ENCODE measurements around the gene PRLHR.

The PRLHR gene

DNA sequence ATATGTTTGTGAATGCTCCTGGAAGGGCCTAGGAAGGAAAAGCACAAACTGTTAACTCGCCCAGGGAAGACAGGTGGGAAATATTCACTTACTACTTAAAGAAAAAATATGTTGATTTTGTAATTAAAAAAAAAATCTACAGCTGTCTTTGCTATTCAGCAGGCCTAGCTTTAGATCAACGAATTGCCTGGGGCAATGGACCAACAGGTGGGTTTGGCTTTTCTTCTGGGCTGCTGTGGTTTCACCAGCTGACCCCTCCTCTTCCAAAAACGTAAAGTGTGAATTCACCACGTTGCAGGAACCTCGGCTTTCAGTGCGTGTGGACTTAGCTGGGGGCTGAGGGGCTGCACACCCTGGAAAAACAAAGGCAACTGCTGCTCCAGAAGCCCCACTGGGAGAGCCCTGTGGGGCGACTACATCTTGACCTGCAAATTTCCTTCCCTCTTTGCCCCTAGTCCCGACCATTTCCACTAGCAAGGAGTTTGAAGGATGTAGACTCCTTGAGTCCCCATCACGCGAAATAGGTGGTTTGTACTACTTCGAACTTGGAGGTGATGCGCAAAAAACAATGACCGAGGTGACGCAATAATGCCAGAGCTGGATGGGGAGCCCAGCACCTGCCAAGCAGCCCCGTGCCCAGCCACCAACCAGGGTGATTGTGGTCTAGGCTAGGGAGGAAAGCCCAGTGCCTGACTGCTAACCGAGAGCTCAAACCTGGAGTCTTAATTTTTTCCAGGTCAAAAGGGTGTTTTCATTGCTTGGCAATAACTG, 7.4 kb downstream of the PRLHR start:
- DNase-seq (ENCODE audit: low spot score): no peak

GRCh38 chr10:118586911-118587310, 8.5 kb downstream of the PRLHR start:
- no peak for DNase-seq (ENCODE audit: low spot score)

DNA sequence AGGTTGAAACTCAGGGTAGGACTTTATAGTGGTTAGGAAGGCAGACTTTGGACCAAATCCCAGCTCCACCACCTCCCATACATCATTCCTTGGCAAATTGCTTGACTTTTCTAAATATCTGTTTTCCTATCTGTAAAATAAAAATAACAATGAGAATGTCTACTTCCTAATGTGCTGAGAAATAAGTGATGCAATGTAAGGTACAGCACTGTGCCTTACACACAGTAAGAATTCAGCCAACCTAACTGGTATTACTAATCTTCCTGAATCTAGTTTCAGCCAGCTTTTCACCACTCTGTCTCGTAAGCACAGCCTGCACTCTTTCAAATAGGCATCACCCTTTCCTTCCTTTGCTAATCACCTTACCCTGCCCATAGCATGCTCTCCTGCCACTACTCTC, 9.7 kb downstream of the PRLHR start:
- no peak for DNase-seq (ENCODE audit: low spot score)

- DNase-seq (ENCODE audit: low spot score): no peak
These were observed 10.2 kb downstream of the PRLHR start for GRCh38 chr10:118585234-118585633.

GRCh38 chr10:118584181-118584954, 11.1 kb downstream of the PRLHR start:
- no peak for DNase-seq (ENCODE audit: low spot score)

- DNase-seq (ENCODE audit: low spot score): no peak
These were observed 11.8 kb downstream of the PRLHR start for GRCh38 chr10:118583611-118584010.

GRCh38 chr10:118582511-118582910, 12.9 kb downstream of the PRLHR start:
- no peak for DNase-seq (ENCODE audit: low spot score)

GRCh38 chr10:118581340-118581739, 14.1 kb downstream of the PRLHR start:
- DNase-seq (ENCODE audit: low spot score): no peak

DNA sequence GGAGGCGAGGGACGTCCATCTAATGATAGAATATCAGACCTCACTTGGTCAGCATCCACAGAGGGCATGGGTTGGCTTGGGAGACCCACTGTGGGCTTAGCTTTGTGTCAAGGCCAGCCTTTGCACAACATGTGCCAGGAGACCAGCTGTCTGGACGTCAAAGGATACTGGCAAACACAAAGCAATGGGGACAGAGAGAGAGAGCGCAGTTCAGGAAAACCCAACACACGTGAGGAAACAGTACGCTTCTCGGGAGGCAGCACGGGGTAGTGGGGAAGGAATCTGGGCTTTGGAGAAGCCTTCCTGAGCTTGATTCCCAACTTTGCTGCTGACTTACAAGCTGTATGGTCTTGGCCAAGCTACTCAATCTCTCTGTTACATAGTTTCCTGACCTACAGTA, 14.7 kb downstream of the PRLHR start:
- no peak for DNase-seq (ENCODE audit: low spot score)

- DNase-seq (ENCODE audit: low spot score): no peak
These were observed 21.9 kb downstream of the PRLHR start for GRCh38 chr10:118573512-118573911.

GRCh38 chr10:118572256-118573041, 23.0 kb downstream of the PRLHR start:
- DNase-seq (ENCODE audit: low spot score): no peak

GRCh38 chr10:118571123-118571522, 24.3 kb downstream of the PRLHR start:
- DNase-seq (ENCODE audit: low spot score): peak; percentile 55

DNA sequence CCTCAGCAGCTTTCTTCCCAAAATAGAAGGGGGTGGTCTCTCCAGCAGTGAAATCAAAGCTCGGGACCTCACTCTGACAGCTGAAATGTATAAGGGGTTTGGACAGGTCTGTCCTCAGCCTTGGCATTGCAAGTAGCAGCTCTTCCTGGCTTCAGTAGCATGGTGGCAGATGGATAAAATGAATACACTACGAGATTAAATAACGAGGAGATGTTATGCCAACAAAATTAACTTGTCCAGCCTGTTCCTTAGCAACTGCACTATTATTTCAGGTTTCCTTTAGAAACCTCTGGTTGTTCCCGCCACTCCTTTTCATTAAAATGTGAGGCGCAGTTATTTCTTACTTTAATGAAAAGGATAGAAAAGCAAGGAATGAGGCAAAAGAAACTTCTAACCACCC, 24.9 kb downstream of the PRLHR start:
- DNase-seq (ENCODE audit: low spot score): no peak

DNA sequence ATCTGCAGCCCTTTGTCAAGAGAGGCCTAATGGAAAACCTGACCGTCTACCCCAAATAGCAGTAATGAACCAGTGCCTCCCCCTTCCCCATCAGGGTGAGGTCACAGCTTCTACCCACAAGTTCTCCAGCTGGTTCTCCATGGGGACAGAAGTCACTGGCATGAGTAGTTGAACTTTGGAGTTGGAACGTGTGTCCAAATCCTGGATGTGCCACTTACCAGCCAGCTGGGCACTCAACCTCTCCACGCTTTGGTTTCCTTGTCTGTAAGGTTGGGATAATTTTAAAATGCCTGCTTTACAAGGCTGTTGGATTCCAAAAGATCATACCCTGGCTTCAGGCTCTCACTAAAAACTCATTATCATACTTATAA, 25.6 kb downstream of the PRLHR start:
- DNase-seq (ENCODE audit: low spot score): no peak

DNA sequence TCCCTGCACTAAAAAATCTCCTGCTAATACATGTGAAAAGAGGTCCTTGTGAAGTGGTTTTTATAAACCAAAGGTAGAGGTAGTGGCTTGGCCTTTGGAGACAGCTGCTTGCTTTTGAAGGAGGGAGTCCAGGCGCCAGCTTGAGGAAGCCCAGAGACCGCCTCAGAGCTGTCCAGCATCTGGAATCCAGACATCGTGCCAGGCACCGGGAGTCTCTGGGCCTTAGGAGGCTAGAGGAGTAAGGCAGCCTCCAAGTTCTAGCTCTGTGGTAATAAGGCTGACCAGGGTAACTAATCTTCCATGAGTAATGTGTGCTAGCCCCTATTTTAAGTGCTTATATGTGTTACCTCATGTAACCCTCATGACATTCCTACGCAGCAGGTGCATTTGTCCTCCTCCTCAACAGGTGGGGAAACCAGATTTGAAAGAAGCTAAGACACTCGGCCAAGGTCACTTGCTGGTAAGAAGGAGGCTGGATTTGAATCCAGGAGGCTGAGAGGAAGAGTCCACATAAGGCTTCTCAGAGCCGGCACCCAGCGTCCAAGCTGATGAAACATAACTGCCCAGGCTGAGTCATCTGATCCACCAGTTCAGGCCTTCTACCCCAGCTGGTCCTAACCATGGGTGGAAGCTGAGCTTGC, 26.1 kb downstream of the PRLHR start:
- no peak for DNase-seq (ENCODE audit: low spot score)

DNA sequence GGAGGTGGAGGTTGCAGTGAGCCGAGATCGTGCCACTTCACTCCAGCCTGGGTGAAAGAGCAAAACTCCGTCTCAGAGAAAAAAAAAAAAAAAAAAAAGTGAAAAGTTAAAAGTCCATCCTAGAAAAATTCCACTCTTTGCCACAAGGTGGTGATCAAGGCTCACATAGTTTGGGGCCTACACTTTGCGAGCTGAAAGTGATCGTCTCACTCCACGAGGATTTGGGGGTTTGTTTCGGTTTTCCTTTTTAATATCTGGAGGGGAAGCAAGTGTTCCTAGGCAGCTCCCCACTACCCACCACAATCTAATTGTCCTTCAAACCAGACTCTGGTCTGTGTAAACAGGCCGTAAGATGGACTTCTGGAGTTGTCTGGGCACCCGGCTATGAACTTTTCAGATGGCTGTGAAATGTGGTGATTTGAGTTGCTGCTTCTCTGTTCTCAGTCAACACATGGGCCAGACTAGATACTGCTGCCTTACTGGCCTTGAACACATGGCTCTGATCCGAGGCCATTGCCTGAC, 27.1 kb downstream of the PRLHR start:
- DNase-seq (ENCODE audit: low spot score): peak; percentile 16

DNA sequence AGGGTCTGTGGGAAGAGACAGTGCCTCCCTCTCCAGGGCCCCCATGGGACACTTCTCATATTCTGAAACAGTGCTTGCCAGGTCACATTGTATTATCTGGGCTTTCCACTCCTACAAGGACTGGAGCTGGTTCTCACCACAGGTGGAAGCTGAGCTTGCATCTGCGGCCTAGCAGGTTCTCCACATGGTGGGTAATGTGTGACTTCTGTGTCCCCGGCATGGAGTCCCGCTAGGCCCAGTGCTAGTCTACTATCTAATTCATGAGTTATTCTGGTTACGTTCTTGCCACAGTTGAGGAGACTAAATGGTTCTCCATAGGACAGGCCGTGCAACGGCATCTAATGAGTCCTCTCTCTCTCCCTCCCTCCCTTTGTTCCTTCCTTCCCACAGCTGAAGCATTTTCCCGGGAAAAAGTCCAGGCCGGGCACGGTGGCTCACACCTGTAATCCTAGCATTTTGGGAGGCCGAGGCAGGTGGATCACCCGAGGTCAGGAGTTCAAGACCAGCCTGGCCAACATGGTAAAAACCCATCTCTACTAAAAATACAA, 27.7 kb downstream of the PRLHR start:
- no peak for DNase-seq (ENCODE audit: low spot score)

DNA sequence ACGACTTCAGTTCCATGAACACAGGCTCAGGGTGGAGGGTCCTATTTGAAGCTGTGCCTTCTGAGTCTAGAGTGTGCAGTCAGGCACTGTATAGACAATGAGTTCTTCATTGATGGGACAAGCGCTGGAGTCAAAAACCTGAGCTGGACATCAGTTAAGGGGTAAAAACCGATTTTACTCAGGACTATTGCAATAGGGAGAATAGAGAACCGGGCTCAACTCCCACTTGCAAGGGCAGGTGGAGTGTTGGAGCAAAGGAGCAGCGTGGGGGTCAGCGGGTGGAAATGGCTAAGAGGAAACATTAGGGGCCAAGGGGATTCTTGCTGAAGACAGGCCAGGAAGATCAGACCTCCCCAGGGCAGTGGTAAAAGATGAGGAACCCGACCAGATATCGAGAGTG, 28.5 kb downstream of the PRLHR start:
- no peak for DNase-seq (ENCODE audit: low spot score)

DNA sequence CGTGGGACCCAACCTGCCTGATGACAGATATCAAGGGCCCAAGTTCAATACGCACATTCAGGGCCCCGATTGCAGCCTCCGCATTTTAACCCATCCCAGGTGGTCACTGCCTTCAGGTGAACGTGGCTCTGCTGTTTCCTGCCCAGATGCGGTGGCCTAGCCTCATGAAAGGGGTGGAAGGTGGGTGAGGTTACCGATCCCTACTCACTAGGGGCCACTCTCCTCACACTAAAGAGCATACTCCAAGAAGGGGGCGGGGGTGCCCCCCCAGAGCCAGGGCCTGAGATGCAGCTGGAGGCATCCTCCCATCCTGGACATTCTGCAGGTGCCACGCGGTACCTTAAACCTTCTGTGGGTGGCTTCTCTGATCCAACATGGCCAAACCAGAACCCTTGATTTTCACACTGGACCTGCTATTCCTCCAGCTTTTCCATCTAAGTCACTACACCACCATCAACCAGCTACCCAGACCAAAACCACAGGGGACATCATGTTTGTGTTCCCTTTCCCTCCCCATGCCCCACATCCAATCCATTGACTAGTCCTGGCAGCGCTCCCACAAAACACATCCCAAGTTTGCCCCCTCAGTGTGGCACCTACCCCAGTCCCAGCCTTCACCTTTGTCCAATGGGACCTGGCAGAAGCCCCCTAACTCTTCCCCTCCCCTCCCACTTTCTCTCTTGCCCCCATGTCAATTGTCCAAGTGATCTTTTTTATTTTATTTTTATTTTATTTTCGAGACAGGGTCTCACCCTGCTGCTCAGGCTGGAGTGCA, 30.0 kb downstream of the PRLHR start:
- no peak for DNase-seq (ENCODE audit: low spot score)

- DNase-seq (ENCODE audit: low spot score): no peak
These were observed 30.8 kb downstream of the PRLHR start for GRCh38 chr10:118564652-118565051.

DNA sequence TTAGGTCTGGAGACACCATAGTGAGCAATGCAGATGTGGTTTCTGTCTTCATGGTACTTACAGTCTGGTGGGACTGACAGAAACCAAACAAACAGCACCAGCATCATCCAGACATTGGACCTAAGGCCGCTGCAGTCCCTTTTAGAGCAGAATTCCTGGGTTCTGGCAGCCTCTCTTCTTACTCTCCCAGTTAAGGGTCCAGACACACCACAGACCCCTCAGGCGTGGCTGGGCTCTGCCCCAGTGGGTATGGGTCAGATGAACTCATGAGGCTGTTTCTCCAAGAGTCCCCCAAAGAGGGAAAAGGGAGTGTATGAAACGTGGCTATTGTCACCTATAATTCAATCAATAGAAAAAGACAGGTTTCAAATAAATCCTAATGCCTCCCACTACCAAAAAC, 31.3 kb downstream of the PRLHR start:
- no peak for DNase-seq (ENCODE audit: low spot score)

All from putamen (tissue), 1 donor.